Activated CD8-positive, alpha-beta memory T cell treated with anti-CD3 and anti-CD28 coated beads for 24 hours (primary cell): ENCODE measurements around the gene VSTM5.
"Not testable (repeated sequence)": the region's sequence is repeated elsewhere in the genome, so short reads cannot be mapped to it uniquely, and the experiment has no call there.

Source experiments
- DNase-seq: peaks from one replicate; pipeline ENCODE4 v3.0.0-alpha.2; 2020

The VSTM5 gene

GRCh38 chr11:93784935-93785360 is 65.5 kb downstream of the VSTM5 start:
- no peak for DNase-seq

- DNase-seq: peak; percentile 92
Measured at GRCh38 chr11:93784145-93784934, 66.1 kb downstream of the VSTM5 start, which contains the start of gene MED17. TSS of gene MED17 (plus strand) at chr11:93784282. CDS start at chr11:93784514, 232 bp downstream.

GRCh38 chr11:93783765-93784144 is 66.7 kb downstream of the VSTM5 start:
- DNase-seq: no peak

GRCh38 chr11:93783362-93783761 is 67.1 kb downstream of the VSTM5 start:
- DNase-seq: no peak

GRCh38 chr11:93775289-93775688 is 75.1 kb downstream of the VSTM5 start:
- no peak for DNase-seq

DNA sequence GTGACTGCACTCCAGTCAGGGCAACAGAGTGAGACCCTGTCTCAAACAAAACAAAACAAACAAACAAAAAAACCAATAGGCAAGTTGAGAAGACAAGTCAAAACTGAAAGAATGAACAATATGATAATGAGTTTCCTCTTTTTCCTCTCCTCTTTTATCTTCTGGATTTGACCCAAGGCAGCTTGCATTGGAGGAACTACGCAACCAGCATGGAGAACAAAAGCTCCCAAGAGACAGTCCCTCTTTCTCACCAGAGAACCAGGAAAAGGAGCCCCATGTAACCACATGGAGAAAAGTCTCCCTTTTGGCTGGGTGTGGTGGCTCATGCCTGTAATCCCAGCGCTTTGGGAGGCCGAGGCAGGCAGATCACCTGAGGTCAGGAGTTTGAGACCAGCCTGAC is 75.9 kb downstream of the VSTM5 start:
- DNase-seq: not testable (repeated sequence)

DNA sequence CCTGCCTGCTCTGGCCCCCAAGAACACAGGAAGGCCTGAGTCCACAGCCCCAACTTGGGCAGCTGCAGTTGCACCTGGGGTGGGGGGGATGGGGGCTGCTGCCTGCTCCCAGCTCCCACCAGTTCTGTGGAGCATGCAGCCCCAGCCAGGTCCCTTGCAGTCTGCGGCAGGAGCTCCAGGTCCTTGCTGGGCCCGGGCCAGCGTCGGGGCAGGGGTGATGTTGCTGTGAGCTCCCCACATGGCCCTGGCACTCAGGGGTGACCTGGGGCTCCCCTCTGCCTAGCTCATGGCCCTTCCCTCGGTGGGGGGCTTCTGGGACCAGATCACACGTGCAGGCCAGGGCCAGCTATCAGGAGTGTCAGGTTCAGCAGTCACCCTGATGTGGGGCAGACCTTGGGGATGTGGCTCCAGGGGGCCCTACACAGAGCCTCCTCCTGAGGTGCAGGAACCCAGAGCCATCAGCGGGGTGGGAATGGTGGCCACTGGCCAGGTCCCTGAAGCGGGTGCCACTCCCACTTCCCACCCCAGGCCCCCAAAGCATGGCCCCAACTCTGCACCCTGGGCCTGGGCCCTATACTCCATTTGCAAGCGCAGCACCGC is 76.7 kb downstream of the VSTM5 start:
- no peak for DNase-seq

DNA sequence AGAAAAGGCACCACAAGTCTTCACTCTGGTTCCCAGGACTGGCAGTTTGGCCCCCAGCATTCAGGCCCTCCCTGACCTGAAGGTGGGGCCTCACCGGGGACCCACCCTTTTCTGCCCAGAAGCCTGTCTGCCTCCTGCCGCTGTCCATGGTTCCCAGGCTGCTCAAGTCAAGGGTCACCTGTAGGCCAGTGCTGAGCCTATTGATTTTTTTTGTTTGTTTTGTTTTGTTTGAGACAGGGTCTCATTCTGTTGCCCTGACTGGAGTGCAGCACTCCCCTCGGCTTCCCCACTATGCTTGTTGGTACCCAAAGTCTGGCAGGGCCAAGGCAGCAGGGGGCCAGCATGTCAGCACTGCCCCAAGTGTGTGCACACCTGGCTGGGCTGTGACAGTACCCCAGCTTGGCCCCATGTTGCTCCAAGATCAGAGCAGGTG is 77.4 kb downstream of the VSTM5 start:
- DNase-seq: no peak

DNA sequence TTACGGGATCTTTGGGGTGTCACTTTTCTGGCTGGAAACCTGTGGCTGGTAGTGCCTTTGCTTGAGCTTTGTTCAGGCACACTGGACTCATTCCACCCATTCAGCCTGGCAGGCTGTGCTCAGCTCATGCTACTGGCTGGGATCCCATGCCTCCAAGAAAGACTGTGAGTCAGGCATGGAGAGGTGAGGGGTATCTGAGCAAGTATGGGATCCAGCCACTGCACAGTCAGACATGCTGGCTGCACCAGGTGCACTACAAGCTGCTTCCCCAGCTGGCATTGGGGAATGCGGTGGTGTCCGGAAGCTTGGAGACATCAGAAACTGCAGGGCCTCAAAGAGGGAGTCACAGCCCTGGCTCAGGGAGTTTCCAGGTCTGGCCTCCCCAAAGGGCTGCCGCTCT is 78.3 kb downstream of the VSTM5 start:
- no peak for DNase-seq

GRCh38 chr11:93770160-93770559 is 80.3 kb downstream of the VSTM5 start:
- DNase-seq: no peak
